Measurements from ENCODE around the gene STON2. TPM values are rescaled to one million over a fixed set of nuclear protein-coding genes. Genes with fewer than 3 reads are reported as not detected.

The STON2 gene
- total RNA-seq, 1 experiment from 2014 or later: 23.5 TPM

GRCh38 chr14:81352413-81352812 is 47.7 kb downstream of the STON2 start:
- DNase-seq (ENCODE audit: unreplicated experiment): no peak
- peaks cover 6% of the 10 kb centered on the region for H3K36me3 Mint-ChIP-seq (ENCODE audit: insufficient read depth, unreplicated experiment)
- POLR2A ChIA-PET: interaction anchor here (0.5 to 1.1 kb wide), 2 partner anchors 18 to 54 kb away, joined by 4 to 5 read pairs; no protein-coding TSS in a partner anchor
- no peaks in the 10 kb centered on the region for H3K27me3 Mint-ChIP-seq (ENCODE audit: insufficient read depth, unreplicated experiment)
- H3K27ac Mint-ChIP-seq (ENCODE audit: low read depth, unreplicated experiment): no peak overlapping the region
- H3K9me3 Mint-ChIP-seq (ENCODE audit: unreplicated experiment): peaks cover 5% of the 10 kb centered on the region
- no peaks in the 10 kb centered on the region for H3K4me1 Mint-ChIP-seq (ENCODE audit: insufficient read depth, unreplicated experiment)
- no peak overlapping the region for H3K4me3 Mint-ChIP-seq (ENCODE audit: unreplicated experiment)
- no TSS peak for BruUV-seq (replicated peaks)
- CTCF ChIA-PET: no interaction called here
- intact Hi-C loops (cut with micrococcal nuclease): no loop called here
- no peak for TF ChIP-seq CTCF (IDR thresholded peaks at IDR 0.05; ENCODE audit: unreplicated experiment)

GRCh38 chr14:81351205-81351604 is 48.9 kb downstream of the STON2 start:
- DNase-seq (ENCODE audit: unreplicated experiment): no peak
- H3K4me3 Mint-ChIP-seq (ENCODE audit: unreplicated experiment): no peak overlapping the region
- TF ChIP-seq CTCF (IDR thresholded peaks at IDR 0.05; ENCODE audit: unreplicated experiment): no peak
- no TSS peak for BruUV-seq (replicated peaks)
- H3K36me3 Mint-ChIP-seq (ENCODE audit: insufficient read depth, unreplicated experiment): peaks cover 6% of the 10 kb centered on the region
- no peaks in the 10 kb centered on the region for H3K27me3 Mint-ChIP-seq (ENCODE audit: insufficient read depth, unreplicated experiment)
- H3K27ac Mint-ChIP-seq (ENCODE audit: low read depth, unreplicated experiment): no peak overlapping the region
- CTCF ChIA-PET: interaction anchor here (0.6 kb wide), 1 partner anchor 171 kb away, joined by 3 read pairs; no protein-coding TSS in a partner anchor
- H3K9me3 Mint-ChIP-seq (ENCODE audit: unreplicated experiment): peaks cover 5% of the 10 kb centered on the region
- POLR2A ChIA-PET: interaction anchor here (0.6 to 0.9 kb wide), 2 partner anchors 20 to 50 kb away, joined by 3 to 5 read pairs; no protein-coding TSS in a partner anchor
- H3K4me1 Mint-ChIP-seq (ENCODE audit: insufficient read depth, unreplicated experiment): no peaks in the 10 kb centered on the region
- intact Hi-C loops (cut with micrococcal nuclease): no loop called here

- no TSS peak for BruUV-seq (replicated peaks)
- Mint-ChIP-seq H3K4me3 (ENCODE audit: unreplicated experiment) (no peak overlapping the region), H3K36me3 (ENCODE audit: insufficient read depth, unreplicated experiment) (peaks cover 6% of the 10 kb centered on the region), H3K4me1 (ENCODE audit: insufficient read depth, unreplicated experiment) (no peaks in the 10 kb centered on the region), H3K27me3 (ENCODE audit: insufficient read depth, unreplicated experiment) (no peaks in the 10 kb centered on the region), H3K27ac (ENCODE audit: low read depth, unreplicated experiment) (no peak overlapping the region), H3K9me3 (ENCODE audit: unreplicated experiment) (peaks cover 5% of the 10 kb centered on the region)
- TF ChIP-seq CTCF (IDR thresholded peaks at IDR 0.05; ENCODE audit: unreplicated experiment): no peak
- no peak for DNase-seq (ENCODE audit: unreplicated experiment)
- intact Hi-C loops (cut with micrococcal nuclease): no loop called here
- POLR2A ChIA-PET: interaction anchor here (0.6 to 1.0 kb wide), 3 partner anchors 14 to 51 kb away, joined by 3 to 5 read pairs (median 3); no protein-coding TSS in a partner anchor
- CTCF ChIA-PET: interaction anchor here (0.6 kb wide), 2 partner anchors 85 to 171 kb away, joined by 3 read pairs; no protein-coding TSS in a partner anchor
Measured at GRCh38 chr14:81350344-81351130, 49.6 kb downstream of the STON2 start.

- POLR2A ChIA-PET: interaction anchor here (0.6 to 1.4 kb wide), 2 partner anchors 17 to 44 kb away, joined by 3 read pairs; no protein-coding TSS in a partner anchor
- CTCF ChIA-PET: interaction anchor here (0.6 to 1.0 kb wide), 2 partner anchors 12 to 110 kb away, joined by 3 read pairs; no protein-coding TSS in a partner anchor
- no peak for DNase-seq (ENCODE audit: unreplicated experiment)
- no peaks in the 10 kb centered on the region for H3K27me3 Mint-ChIP-seq (ENCODE audit: insufficient read depth, unreplicated experiment)
- TF ChIP-seq CTCF (IDR thresholded peaks at IDR 0.05; ENCODE audit: unreplicated experiment): no peak
- H3K36me3 Mint-ChIP-seq (ENCODE audit: insufficient read depth, unreplicated experiment): no peaks in the 10 kb centered on the region
- H3K9me3 Mint-ChIP-seq (ENCODE audit: unreplicated experiment): peaks cover 5% of the 10 kb centered on the region
- BruUV-seq (replicated peaks): no TSS peak
- intact Hi-C loops (cut with micrococcal nuclease): no loop called here
- H3K4me1 Mint-ChIP-seq (ENCODE audit: insufficient read depth, unreplicated experiment): no peaks in the 10 kb centered on the region
- no peak overlapping the region for H3K4me3 Mint-ChIP-seq (ENCODE audit: unreplicated experiment)
- no peak overlapping the region for H3K27ac Mint-ChIP-seq (ENCODE audit: low read depth, unreplicated experiment)
Measured at GRCh38 chr14:81348061-81348460, 52.1 kb downstream of the STON2 start.
